GM19025 (cell line): Measurements from ENCODE around the gene PRPF39.
"Not testable (repeated sequence)": the region's sequence is repeated elsewhere in the genome, so short reads cannot be mapped to it uniquely, and the experiment has no call there.

ENCODE experiments used
- ATAC-seq: cut with Tn5 transposase; IDR thresholded peaks from one replicate; pipeline ENCODE4 v1.9.1; 2021; ENCODE audit warnings: mild to moderate bottlenecking, low read depth, moderate library complexity; ENCODE audit not compliant: unreplicated experiment

PRPF39 gene

DNA sequence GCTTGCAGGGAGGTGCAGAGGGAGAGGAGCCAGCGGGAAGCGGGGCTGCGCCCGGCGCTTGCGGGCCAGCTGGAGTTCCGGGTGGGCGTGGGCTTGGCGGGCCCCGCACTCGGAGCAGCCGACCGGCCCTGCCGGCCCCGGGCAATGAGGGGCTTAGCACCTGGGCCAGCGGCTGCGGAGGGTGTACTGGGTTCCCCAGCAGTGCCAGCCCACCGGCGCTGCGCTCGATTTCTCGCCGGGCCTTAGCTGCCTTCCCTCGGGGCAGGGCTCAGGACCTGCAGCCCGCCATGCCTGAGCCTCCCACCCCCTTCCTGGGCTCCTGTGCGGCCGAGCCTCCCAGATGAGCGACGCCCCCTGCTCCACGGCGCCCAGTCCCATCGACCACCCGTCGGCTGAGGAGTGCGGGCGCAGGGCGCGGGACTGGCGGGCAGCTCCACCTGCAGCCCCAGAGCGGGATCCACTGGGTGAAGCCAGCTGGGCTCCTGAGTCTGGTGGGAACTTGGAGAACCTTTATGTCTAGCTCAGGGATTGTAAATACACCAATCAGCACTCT lies 3.4 kb upstream of the PRPF39 start:
- not testable (repeated sequence) for ATAC-seq

DNA sequence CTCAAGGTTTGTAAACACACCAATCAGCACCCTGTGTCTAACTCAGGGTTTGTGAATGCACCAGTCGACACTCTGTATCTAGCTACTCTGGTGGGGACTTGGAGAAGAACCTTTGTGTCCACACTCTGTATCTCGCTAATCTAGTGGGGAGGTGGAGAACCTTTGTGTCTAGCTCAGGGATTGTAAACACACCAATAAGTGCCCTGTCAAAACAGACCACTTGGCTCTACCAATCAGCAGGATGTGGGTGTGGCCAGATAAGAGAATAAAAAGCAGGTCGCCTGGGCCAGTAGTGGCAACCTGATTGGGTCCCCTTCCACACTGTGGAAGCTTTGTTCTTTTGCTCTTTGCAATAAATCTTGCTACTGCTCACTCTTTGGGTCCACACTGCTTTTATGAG lies 2.8 kb upstream of the PRPF39 start:
- not testable (repeated sequence) for ATAC-seq

- no peak for ATAC-seq
These were observed 1.5 kb upstream of the PRPF39 start for GRCh38 chr14:45082420-45082819.

DNA sequence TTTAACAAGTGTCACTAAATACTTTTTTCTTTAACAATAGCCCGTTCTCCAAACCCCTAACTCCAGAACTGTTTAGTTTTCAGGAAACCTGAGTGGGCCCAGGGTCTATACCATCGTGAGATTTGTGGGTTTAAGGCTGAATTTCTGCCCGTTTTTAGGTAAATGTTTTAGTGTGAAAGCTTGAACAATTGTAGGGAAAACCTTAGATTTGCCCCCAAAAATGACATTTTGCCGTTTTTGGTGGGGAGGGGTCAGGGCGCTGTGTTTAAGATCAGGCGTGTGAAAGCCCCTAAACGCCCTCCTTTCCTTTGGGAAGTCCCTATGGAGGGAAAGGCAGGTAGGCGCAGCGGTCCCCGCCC lies 320 bp upstream of the PRPF39 start:
- ATAC-seq = no peak

- ATAC-seq = no peak
These were observed 1.0 kb downstream of the PRPF39 start for GRCh38 chr14:45084946-45085346.

- peak; percentile 40 for ATAC-seq
These were observed 5.9 kb downstream of the PRPF39 start for GRCh38 chr14:45089813-45090212.

DNA sequence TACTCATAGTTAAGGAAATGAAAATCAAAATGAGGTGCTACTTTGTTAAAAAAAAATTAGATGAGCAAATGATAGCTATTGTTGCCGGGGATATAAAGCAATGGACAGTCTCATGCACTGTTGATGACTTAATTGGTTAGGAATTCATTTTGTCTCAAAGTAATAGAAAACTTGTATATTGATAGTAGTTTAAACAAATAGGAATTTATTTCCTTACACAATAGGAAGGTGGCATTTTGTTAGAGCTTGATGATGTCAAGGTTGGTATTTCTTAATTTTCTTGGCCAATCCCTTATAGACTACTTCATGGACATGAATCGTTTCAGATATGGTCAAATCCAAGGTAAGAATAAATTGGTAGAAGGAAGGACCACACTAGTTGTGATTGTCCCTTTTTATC lies 7.8 kb downstream of the PRPF39 start:
- no peak for ATAC-seq

- no peak for ATAC-seq
These were observed 10.4 kb downstream of the PRPF39 start for GRCh38 chr14:45094275-45094674.

- ATAC-seq = no peak
These were observed 11.2 kb downstream of the PRPF39 start for GRCh38 chr14:45095143-45095542.

- ATAC-seq = no peak
These were observed 12.3 kb downstream of the PRPF39 start for GRCh38 chr14:45096218-45096617.

- ATAC-seq = no peak
These were observed 19.9 kb downstream of the PRPF39 start for GRCh38 chr14:45103806-45104205.

- no peak for ATAC-seq
These were observed 20.6 kb downstream of the PRPF39 start for GRCh38 chr14:45104561-45104960.

DNA sequence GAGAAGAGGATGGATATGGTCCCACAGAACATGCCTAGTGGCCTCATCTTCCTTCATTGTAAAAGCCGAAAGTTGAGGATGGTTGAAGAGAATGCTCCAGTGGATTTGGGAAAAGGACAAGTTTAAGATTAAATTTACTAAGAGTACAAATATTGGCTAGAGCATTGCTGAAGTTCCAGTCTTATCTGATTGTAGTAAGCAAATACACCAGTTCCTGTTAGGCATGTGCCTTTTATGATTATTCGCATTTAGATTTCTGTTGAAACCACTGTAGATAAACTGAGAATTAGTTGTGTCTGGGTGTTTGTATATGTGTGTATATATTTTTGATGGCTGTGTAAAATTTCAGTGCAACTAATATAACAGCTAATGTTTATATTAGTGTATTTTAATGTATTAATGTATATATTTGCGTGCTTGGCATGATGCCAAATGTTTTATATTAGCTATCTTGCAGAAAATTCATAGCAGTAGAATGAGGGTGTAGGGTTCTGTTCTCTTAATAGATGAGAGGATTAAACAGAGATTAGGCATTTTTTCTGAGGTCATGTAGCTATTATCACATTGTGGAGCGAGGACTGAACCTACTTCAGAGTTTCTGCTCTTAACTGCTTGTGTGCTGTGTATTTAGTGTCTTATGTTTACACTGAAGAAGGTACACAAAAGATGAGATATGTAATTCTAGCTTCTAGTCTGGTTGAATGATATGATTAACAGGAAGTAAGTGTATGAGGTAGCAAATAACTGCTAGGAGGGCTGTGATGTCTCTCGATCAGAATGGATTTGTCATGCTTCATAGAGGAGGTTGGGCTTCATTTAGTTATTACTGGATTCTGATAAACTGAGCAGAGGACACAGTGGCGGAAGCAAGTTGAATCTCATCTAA lies 29.2 kb downstream of the PRPF39 start:
- no peak for ATAC-seq

GRCh38 chr14:45114327-45114726 lies 30.4 kb downstream of the PRPF39 start:
- ATAC-seq = no peak

- no peak for ATAC-seq
These were observed 34.7 kb downstream of the PRPF39 start for GRCh38 chr14:45118594-45118993.

- ATAC-seq = no peak
These were observed 36.2 kb downstream of the PRPF39 start for GRCh38 chr14:45120096-45120495.

- ATAC-seq = no peak
These were observed 39.4 kb downstream of the PRPF39 start for GRCh38 chr14:45123271-45123670.

- ATAC-seq = no peak
These were observed 41.8 kb downstream of the PRPF39 start for GRCh38 chr14:45125754-45126153.

DNA sequence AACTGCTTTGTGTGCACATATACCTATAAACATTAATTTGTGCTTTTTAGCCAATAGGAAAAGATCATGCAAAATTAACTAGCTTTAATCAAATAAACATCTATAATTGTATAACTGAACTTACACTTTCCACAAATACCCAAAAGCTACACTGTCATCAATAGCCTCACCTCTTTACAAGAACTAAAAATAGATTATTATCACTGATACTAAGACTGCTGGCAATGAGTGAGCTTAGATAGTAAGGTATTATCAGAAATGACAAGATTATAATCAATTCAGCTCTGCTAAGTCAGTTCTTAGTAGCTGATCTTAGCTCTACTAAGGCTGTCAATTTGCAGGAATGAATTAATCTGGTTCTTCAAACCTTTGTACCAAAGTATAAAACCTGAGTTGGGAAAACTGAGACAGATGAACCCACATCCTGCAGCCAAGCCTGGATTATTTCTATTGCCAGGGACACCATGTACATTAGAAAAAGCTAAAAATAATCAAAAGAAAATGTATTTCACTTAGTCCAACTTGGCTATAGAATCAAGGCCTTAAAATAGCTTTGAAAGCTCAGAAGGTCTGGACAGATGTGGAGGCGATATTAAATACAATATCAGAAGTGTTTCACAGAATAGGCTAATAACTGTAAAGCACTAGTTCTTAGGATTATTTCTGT lies 45.2 kb downstream of the PRPF39 start:
- no peak for ATAC-seq

- no peak for ATAC-seq
These were observed 49.8 kb downstream of the PRPF39 start for GRCh38 chr14:45133683-45134050.

- ATAC-seq = peak; percentile 90
These were observed 50.4 kb downstream of the PRPF39 start, which contains the start of gene FKBP3 for GRCh38 chr14:45134051-45134958. FKBP3 (minus strand) TSS chr14:45134481; CDS start chr14:45134456, 25 bp downstream.
